Aorta (tissue), 5 donors: ENCODE data around the gene CDCA8. TPM values are rescaled to one million over a fixed set of nuclear protein-coding genes. Genes with fewer than 3 reads are reported as not detected.

ENCODE experiments used
- ATAC-seq: fragments of 200-7000 bp; cut with Tn5 transposase; one replicate; pipeline ENCODE4 v1.9.1; 2022; ENCODE audit warnings: moderate library complexity; ENCODE audit not compliant: low FRiP score
- DNase-seq, 2 donors: peaks; one replicate each; pipeline ENCODE4 v3.0.0-alpha.2; 2020
- H3K27ac ChIP-seq, 2 donors: one replicate each; pipeline ENCODE4 v1.5.1; 2013; ENCODE audit warnings: low read length in 2 of 2, mild to moderate bottlenecking in 2 of 2, moderate library complexity in 2 of 2, control low read depth in 1 of 2, inconsistent platforms in 1 of 2, low read depth in 1 of 2
- H3K27me3 ChIP-seq, 2 donors: one replicate each; pipeline ENCODE4 v1.6.1; 2013; ENCODE audit warnings: control low read depth in 1 of 2, low read length in 1 of 2, mild to moderate bottlenecking in 1 of 2, moderate library complexity in 1 of 2; ENCODE audit not compliant: insufficient read depth in 2 of 2, control insufficient read depth in 1 of 2
- H3K36me3 ChIP-seq, 2 donors: one replicate each; pipeline ENCODE4 v1.6.1; 2013; ENCODE audit warnings: control low read depth in 1 of 2, low read length in 1 of 2, mild to moderate bottlenecking in 1 of 2; ENCODE audit not compliant: insufficient read depth in 2 of 2, control insufficient read depth in 1 of 2
- H3K4me1 ChIP-seq, 2 donors: one replicate each; pipeline ENCODE4 v1.6.1; 2013; ENCODE audit warnings: low read length in 2 of 2, control low read depth in 1 of 2, mild to moderate bottlenecking in 1 of 2, moderate library complexity in 1 of 2; ENCODE audit not compliant: insufficient read depth in 2 of 2, control insufficient read depth in 1 of 2
- H3K4me3 ChIP-seq, 2 donors: one replicate each; pipeline ENCODE4 v1.5.1; 2013; ENCODE audit warnings: low read length in 2 of 2, control low read depth in 1 of 2, mild to moderate bottlenecking in 1 of 2
- H3K9me3 ChIP-seq: one replicate; pipeline ENCODE4 v1.6.1; 2013; ENCODE audit warnings: mild to moderate bottlenecking, low read length; ENCODE audit not compliant: control insufficient read depth
- WGBS, 2 donors: extraction: QIAGEN DNeasy Blood & Tissue Kit; methylation state at CpG; one replicate each; pipeline ENCODE4 v1.1.7; 2013; 5-methylcytosine and 5-hydroxymethylcytosine counted together
- intact Hi-C, 2 donors: fragments of 100-400 bp; cut with DNase I; formaldehyde crosslinking; loops; one replicate each; pipeline versions ENCODE4 v1.14.2 to v1.15.0; 2022
- polyA plus RNA-seq, 2 donors: library from polyadenylated mRNA; stranded (reverse); fragments of 200-250 nt; gene quantifications; one replicate each; pipeline ENCODE4 v1.2.3, GENCODE V29; 2013
- total RNA-seq, 2 donors: library from RNA; stranded (reverse); fragmentation: NEBNext Ultra II Directional; extraction: Animal tissue kit (Norgen Biotek cat#: 25700); gene quantifications; one replicate each; pipeline ENCODE4 v1.2.1, GENCODE V29; 2021
- donor health status: healthy with polysubstance abuse.
- donor health status: Bipolar disorder and iron deficiency.
- donor health status: DM: no; HTN: no; CAD: no.
- donor health status: DM: no; HTN: no; CAD: no.
- donor health status: DM: yes; HTN: yes; CAD: no.

CDCA8 gene
- total and polyA plus RNA-seq, 4 donors, result 0.56 to 1.2 (median 0.80) TPM

GRCh38 chr1:37667023-37667671, 25.2 kb upstream of the CDCA8 start:
- no peaks in the 10 kb centered on the region for H3K36me3 ChIP-seq
- no peaks in the 10 kb centered on the region for H3K4me1 ChIP-seq
- intact Hi-C loops, result no loop called here
- H3K27me3 ChIP-seq, result no peaks in the 10 kb centered on the region
- 51 to 60% methylated on average over 17 of the region's 17 CpGs for whole genome bisulfite sequencing, 2 donors
- H3K9me3 ChIP-seq, result no peaks in the 10 kb centered on the region
- ATAC-seq (no peak), DNase-seq (no peak)
- no peak overlapping the region for H3K4me3 ChIP-seq
- no peak overlapping the region for H3K27ac ChIP-seq

- H3K9me3 ChIP-seq, result no peaks in the 10 kb centered on the region
- no peaks in the 10 kb centered on the region for H3K4me1 ChIP-seq
- H3K4me3 ChIP-seq, result no peak overlapping the region
- DNase-seq, result peak in 1 of 2 donors; percentile 4
- intact Hi-C loops, result no loop called here
- no peaks in the 10 kb centered on the region for H3K36me3 ChIP-seq
- no peaks in the 10 kb centered on the region for H3K27me3 ChIP-seq
- no peak for ATAC-seq
- no peak overlapping the region for H3K27ac ChIP-seq
- 68% methylated on average over 2 of the region's 2 CpGs for WGBS, 2 donors
Observed at GRCh38 chr1:37670133-37670532, 22.2 kb upstream of the CDCA8 start.

- DNase-seq (no peak), ATAC-seq (no peak)
- no peaks in the 10 kb centered on the region for H3K9me3 ChIP-seq
- 71% methylated on average over 6 of the region's 6 CpGs for WGBS, 2 donors
- H3K27me3 ChIP-seq, result no peaks in the 10 kb centered on the region
- H3K27ac ChIP-seq, result no peak overlapping the region
- no peaks in the 10 kb centered on the region for H3K36me3 ChIP-seq
- intact Hi-C loops, result no loop called here
- H3K4me1 ChIP-seq, result no peaks in the 10 kb centered on the region
- no peak overlapping the region for H3K4me3 ChIP-seq
Observed at GRCh38 chr1:37671261-37671660, 21.1 kb upstream of the CDCA8 start.

GRCh38 chr1:37672136-37672870, 20.0 kb upstream of the CDCA8 start:
- intact Hi-C loops, result no loop called here
- Histone ChIP-seq H3K27ac (no peak overlapping the region), H3K4me3 (no peak overlapping the region), H3K4me1 (no peaks in the 10 kb centered on the region), H3K27me3 (no peaks in the 10 kb centered on the region), H3K36me3 (no peaks in the 10 kb centered on the region), H3K9me3 (no peaks in the 10 kb centered on the region)
- ATAC-seq (no peak), DNase-seq (no peak)
- 57% methylated on average over 9 of the region's 9 CpGs for WGBS, 2 donors

- DNase-seq (no peak), ATAC-seq (no peak)
- WGBS, 2 donors, result 54 to 55% methylated on average over 10 of the region's 10 CpGs
- Histone ChIP-seq H3K27ac (no peak overlapping the region), H3K4me3 (no peak overlapping the region), H3K9me3 (no peaks in the 10 kb centered on the region), H3K27me3 (no peaks in the 10 kb centered on the region), H3K36me3 (no peaks in the 10 kb centered on the region), H3K4me1 (no peaks in the 10 kb centered on the region)
- intact Hi-C loops, result no loop called here
Observed at GRCh38 chr1:37673920-37674319, 18.4 kb upstream of the CDCA8 start.

GRCh38 chr1:37676281-37677142, 15.8 kb upstream of the CDCA8 start:
- intact Hi-C loops, result no loop called here
- WGBS, 2 donors, result 40 to 43% methylated on average over 14 of the region's 14 CpGs
- no peak for DNase-seq

GRCh38 chr1:37677143-37677439, 15.2 kb upstream of the CDCA8 start:
- intact Hi-C loops, result no loop called here
- Histone ChIP-seq H3K4me3 (no peak overlapping the region), H3K27ac (no peak overlapping the region), H3K36me3 (no peaks in the 10 kb centered on the region), H3K4me1 (no peaks in the 10 kb centered on the region), H3K27me3 (no peaks in the 10 kb centered on the region), H3K9me3 (no peaks in the 10 kb centered on the region)
- no peak for DNase-seq
- 66 to 69% methylated on average over 4 of the region's 4 CpGs for WGBS, 2 donors
- ATAC-seq, result no peak

More at GRCh38 chr1:37676281-37677142, 15.8 kb upstream of the CDCA8 start:
- H3K4me1 ChIP-seq, result no peaks in the 10 kb centered on the region
- H3K9me3 ChIP-seq, result no peaks in the 10 kb centered on the region
- H3K4me3 ChIP-seq, result no peak overlapping the region
- no peaks in the 10 kb centered on the region for H3K36me3 ChIP-seq
- H3K27ac ChIP-seq, result no peak overlapping the region
- no peak for ATAC-seq
- no peaks in the 10 kb centered on the region for H3K27me3 ChIP-seq

- intact Hi-C loops, result no loop called here
- 85 to 93% methylated on average over 5 of the region's 5 CpGs for WGBS, 2 donors
Observed at GRCh38 chr1:37677808-37678207, 14.5 kb upstream of the CDCA8 start.

More at GRCh38 chr1:37677808-37678207, 14.5 kb upstream of the CDCA8 start:
- Histone ChIP-seq H3K36me3 (peaks cover 0 to 2% of the 10 kb centered on the region in 2 donors), H3K4me1 (no peaks in the 10 kb centered on the region), H3K27ac (no peak overlapping the region), H3K4me3 (no peak overlapping the region), H3K27me3 (no peaks in the 10 kb centered on the region), H3K9me3 (no peaks in the 10 kb centered on the region)
- no peak for ATAC-seq
- no peak for DNase-seq
